Measurements from ENCODE around the gene ATXN2L. TPM values are rescaled to one million over a fixed set of nuclear protein-coding genes. Genes with fewer than 3 reads are reported as not detected.

The ATXN2L gene
- total RNA-seq, 4 donors from 2014 or later, result 43.4 to 73.9 (median 52.6) TPM

DNA sequence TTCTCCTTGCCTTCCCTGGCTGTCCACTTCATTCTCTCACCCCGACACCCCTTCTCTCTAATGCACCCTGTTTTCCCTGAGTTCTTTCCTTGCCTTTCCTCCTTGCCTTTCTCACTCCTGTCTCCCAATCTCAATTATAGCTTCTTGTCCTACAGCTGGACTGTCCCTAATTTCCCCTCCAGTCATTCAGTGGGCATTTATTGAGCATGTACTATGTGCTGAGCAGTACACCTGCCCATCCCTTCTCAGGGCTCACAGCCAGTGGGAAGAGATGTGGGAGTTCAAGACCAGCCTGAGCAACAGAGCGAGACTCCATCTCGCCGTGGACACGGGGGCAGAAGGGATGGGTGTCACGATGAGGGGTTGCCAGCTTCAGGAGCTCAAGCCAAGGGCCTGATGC is 61.2 kb downstream of the ATXN2L start:
- no peak overlapping the region for H3K4me3 ChIP-seq
- no peak for DNase-seq (ENCODE audit: extremely low spot score)
- WGBS, result 93% methylated on average over 6 of the region's 6 CpGs
- H3K27me3 ChIP-seq, result peaks cover 0 to 38% (median 4%) of the 10 kb centered on the region in 4 donors
- no peak overlapping the region for H3K27ac ChIP-seq (replicated peaks in 1 of 4)
- H3K9me3 ChIP-seq, result no peaks in the 10 kb centered on the region
- intact Hi-C loops (cut with DNase I), result no loop called here
- TF ChIP-seq POLR2A (IDR thresholded peaks at IDR 0.05; ENCODE audit: low read depth) (no peak), EP300 (IDR thresholded peaks at IDR 0.05) (no peak), POLR2AphosphoS5 (IDR thresholded peaks at IDR 0.05) (no peak)
- TF ChIP-seq, protein P1, sequence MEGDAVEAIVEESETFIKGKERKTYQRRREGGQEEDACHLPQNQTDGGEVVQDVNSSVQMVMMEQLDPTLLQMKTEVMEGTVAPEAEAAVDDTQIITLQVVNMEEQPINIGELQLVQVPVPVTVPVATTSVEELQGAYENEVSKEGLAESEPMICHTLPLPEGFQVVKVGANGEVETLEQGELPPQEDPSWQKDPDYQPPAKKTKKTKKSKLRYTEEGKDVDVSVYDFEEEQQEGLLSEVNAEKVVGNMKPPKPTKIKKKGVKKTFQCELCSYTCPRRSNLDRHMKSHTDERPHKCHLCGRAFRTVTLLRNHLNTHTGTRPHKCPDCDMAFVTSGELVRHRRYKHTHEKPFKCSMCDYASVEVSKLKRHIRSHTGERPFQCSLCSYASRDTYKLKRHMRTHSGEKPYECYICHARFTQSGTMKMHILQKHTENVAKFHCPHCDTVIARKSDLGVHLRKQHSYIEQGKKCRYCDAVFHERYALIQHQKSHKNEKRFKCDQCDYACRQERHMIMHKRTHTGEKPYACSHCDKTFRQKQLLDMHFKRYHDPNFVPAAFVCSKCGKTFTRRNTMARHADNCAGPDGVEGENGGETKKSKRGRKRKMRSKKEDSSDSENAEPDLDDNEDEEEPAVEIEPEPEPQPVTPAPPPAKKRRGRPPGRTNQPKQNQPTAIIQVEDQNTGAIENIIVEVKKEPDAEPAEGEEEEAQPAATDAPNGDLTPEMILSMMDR (IDR thresholded peaks at IDR 0.05), result no peak
- H3K36me3 ChIP-seq, result no peaks in the 10 kb centered on the region
- H3K4me1 ChIP-seq, result peaks cover 12 to 17% (median 15%) of the 10 kb centered on the region in 4 donors

Small RNA genes within 50 kb of the gene (small RNA-seq; reads per million reads assigned to genes)
- gene RF00416, result 0 reads per million in 3 donors

Other genes starting within 250 kb of the ATXN2L start
- gene SULT1A2, start 225.9 kb upstream of the ATXN2L start, total RNA-seq, result 1 to 10 TPM in 2 of 4 donors, under 1 TPM in 1, not detected in 1; 0.97 to 1.8 (median 1.3) TPM
- 10 to 100 TPM; 10.4 to 22.0 (median 16.7) TPM for gene SULT1A1, start 213.0 kb upstream of the ATXN2L start, total RNA-seq
- not detected for gene NPIPB8, start 184.9 kb upstream of the ATXN2L start, total RNA-seq
- 100 to 1,000 TPM in 3 of 4 donors, 10 to 100 TPM in 1; 84.7 to 422 (median 203) TPM for gene EIF3C, start 111.5 kb upstream of the ATXN2L start, total RNA-seq
- gene NPIPB9, start 71.2 kb upstream of the ATXN2L start, total RNA-seq, result 1 to 10 TPM in 2 of 4 donors, under 1 TPM in 2; 0.66 to 2.2 (median 1.3) TPM
- 100 to 1,000 TPM in 1 of 4 donors, 10 to 100 TPM in 3; 63.1 to 106 (median 82.8) TPM for gene TUFM, start 23.3 kb downstream of the ATXN2L start, total RNA-seq
- 10 to 100 TPM; 27.0 to 48.4 (median 34.7) TPM for gene SH2B1, start 40.8 kb downstream of the ATXN2L start, total RNA-seq
- under 1 TPM in 1 of 4 donors, not detected in 3; 0.86 TPM for gene ATP2A1, start 55.5 kb downstream of the ATXN2L start, total RNA-seq
- 10 to 100 TPM; 15.0 to 27.2 (median 16.7) TPM for gene RABEP2, start 102.2 kb downstream of the ATXN2L start, total RNA-seq
- gene CD19, start 109.0 kb downstream of the ATXN2L start, total RNA-seq, result under 1 TPM in 1 of 4 donors, not detected in 3; 0.66 TPM
- gene NFATC2IP, start 127.9 kb downstream of the ATXN2L start, total RNA-seq, result 10 to 100 TPM; 15.6 to 30.3 (median 20.3) TPM
- gene SPNS1, start 151.8 kb downstream of the ATXN2L start, total RNA-seq, result 10 to 100 TPM; 12.9 to 36.0 (median 21.8) TPM
- gene LAT, start 162.1 kb downstream of the ATXN2L start, total RNA-seq, result 1 to 10 TPM; 3.1 to 6.5 (median 6.2) TPM

All from esophagus muscularis mucosa (tissue), 4 donors.